Globus pallidus (tissue), 1 donor: Measurements from ENCODE around the gene LUZP2.
A peak's percentile ranks its signal among the peaks of the same experiment; 100 is the strongest.

Source experiments
- DNase-seq: peaks from one replicate; pipeline ENCODE4 v3.0.0-alpha.2; 2015; ENCODE audit warnings: low spot score

LUZP2 gene

GRCh38 chr11:24496736-24497725, at the start of gene LUZP2:
TSS of gene LUZP2 (plus strand) at chr11:24497053.
- DNase-seq, result peak; percentile 22

GRCh38 chr11:24453129-24453718, 43.6 kb upstream of the LUZP2 start:
- no peak for DNase-seq

- no peak for DNase-seq
These were observed 38.9 kb upstream of the LUZP2 start for GRCh38 chr11:24457985-24458384.

GRCh38 chr11:24470431-24470830, 26.4 kb upstream of the LUZP2 start:
- no peak for DNase-seq

GRCh38 chr11:24471084-24471483, 25.8 kb upstream of the LUZP2 start:
- no peak for DNase-seq

GRCh38 chr11:24478718-24479117, 18.1 kb upstream of the LUZP2 start:
- no peak for DNase-seq

- no peak for DNase-seq
These were observed 7.4 kb upstream of the LUZP2 start for GRCh38 chr11:24489477-24489876.

- no peak for DNase-seq
These were observed 492 bp upstream of the LUZP2 start for GRCh38 chr11:24496386-24496735.

- DNase-seq, result peak; percentile 21
These were observed 978 bp downstream of the LUZP2 start for GRCh38 chr11:24497831-24498230.

GRCh38 chr11:24502425-24502824, 5.6 kb downstream of the LUZP2 start:
- no peak for DNase-seq

- DNase-seq, result no peak
These were observed 12.3 kb downstream of the LUZP2 start for GRCh38 chr11:24509114-24509513.

- no peak for DNase-seq
These were observed 14.7 kb downstream of the LUZP2 start for GRCh38 chr11:24511511-24511910.

- DNase-seq, result no peak
These were observed 16.8 kb downstream of the LUZP2 start for GRCh38 chr11:24513479-24514218.

- no peak for DNase-seq
These were observed 17.4 kb downstream of the LUZP2 start for GRCh38 chr11:24514219-24514594.

- DNase-seq, result no peak
These were observed 18.8 kb downstream of the LUZP2 start for GRCh38 chr11:24515632-24516031.

GRCh38 chr11:24516638-24517037, 19.8 kb downstream of the LUZP2 start:
- no peak for DNase-seq

GRCh38 chr11:24521601-24522000, 24.7 kb downstream of the LUZP2 start:
- no peak for DNase-seq

GRCh38 chr11:24524156-24524555, 27.3 kb downstream of the LUZP2 start:
- no peak for DNase-seq

GRCh38 chr11:24531528-24531927, 34.7 kb downstream of the LUZP2 start:
- DNase-seq, result no peak

GRCh38 chr11:24543771-24544170, 46.9 kb downstream of the LUZP2 start:
- DNase-seq, result no peak

- DNase-seq, result no peak
These were observed 59.8 kb downstream of the LUZP2 start for GRCh38 chr11:24556693-24557092.

- DNase-seq, result no peak
These were observed 62.5 kb downstream of the LUZP2 start for GRCh38 chr11:24559315-24559714.

GRCh38 chr11:24560324-24560723, 63.5 kb downstream of the LUZP2 start:
- no peak for DNase-seq
